ENCODE measurements around the gene INO80C. TPM values are rescaled to one million over a fixed set of nuclear protein-coding genes. Genes with fewer than 3 reads are reported as not detected.

Gene INO80C
- total and polyA plus RNA-seq, 7 donors, result 3.7 to 44.9 (median 25.5) TPM

DNA sequence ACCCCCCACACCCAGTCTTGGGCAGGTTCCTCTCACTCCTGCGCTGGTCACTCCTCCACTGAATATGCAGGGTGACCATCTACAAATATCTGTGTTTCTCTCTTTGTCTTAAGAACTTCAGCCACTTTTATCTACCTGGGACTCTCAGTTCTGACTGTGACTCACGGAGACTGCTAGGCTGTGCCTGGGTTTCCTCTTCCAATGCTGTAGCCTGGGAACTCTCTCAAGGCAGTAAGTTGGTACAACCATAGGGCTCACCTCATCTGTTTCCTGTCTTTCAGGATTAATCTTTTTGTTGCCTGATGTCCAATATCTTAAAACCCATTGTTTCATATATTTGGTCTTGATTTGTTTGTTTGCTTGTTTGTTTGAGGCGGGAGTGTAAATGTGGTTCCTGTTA lies 73.4 kb downstream of the INO80C start:
- intact Hi-C loops (cut with DNase I), result no loop called here
- no peak for DNase-seq
- no peaks in the 10 kb centered on the region for H3K4me1 ChIP-seq
- no peaks in the 10 kb centered on the region for H3K27me3 ChIP-seq
- H3K27ac ChIP-seq, result no peak overlapping the region
- TF ChIP-seq, protein P1, sequence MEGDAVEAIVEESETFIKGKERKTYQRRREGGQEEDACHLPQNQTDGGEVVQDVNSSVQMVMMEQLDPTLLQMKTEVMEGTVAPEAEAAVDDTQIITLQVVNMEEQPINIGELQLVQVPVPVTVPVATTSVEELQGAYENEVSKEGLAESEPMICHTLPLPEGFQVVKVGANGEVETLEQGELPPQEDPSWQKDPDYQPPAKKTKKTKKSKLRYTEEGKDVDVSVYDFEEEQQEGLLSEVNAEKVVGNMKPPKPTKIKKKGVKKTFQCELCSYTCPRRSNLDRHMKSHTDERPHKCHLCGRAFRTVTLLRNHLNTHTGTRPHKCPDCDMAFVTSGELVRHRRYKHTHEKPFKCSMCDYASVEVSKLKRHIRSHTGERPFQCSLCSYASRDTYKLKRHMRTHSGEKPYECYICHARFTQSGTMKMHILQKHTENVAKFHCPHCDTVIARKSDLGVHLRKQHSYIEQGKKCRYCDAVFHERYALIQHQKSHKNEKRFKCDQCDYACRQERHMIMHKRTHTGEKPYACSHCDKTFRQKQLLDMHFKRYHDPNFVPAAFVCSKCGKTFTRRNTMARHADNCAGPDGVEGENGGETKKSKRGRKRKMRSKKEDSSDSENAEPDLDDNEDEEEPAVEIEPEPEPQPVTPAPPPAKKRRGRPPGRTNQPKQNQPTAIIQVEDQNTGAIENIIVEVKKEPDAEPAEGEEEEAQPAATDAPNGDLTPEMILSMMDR (IDR thresholded peaks at IDR 0.05), result no peak
- no peak for TF ChIP-seq EP300 (IDR thresholded peaks at IDR 0.05)
- TF ChIP-seq POLR2A (IDR thresholded peaks at IDR 0.05), result no peak
- no peak for TF ChIP-seq POLR2AphosphoS5 (IDR thresholded peaks at IDR 0.05)
- no peaks in the 10 kb centered on the region for H3K36me3 ChIP-seq
- no peak overlapping the region for H3K4me3 ChIP-seq
- no peaks in the 10 kb centered on the region for H3K9me3 ChIP-seq
- 94 to 95% methylated on average over 3 of the region's 3 CpGs for WGBS, 2 donors

DNA sequence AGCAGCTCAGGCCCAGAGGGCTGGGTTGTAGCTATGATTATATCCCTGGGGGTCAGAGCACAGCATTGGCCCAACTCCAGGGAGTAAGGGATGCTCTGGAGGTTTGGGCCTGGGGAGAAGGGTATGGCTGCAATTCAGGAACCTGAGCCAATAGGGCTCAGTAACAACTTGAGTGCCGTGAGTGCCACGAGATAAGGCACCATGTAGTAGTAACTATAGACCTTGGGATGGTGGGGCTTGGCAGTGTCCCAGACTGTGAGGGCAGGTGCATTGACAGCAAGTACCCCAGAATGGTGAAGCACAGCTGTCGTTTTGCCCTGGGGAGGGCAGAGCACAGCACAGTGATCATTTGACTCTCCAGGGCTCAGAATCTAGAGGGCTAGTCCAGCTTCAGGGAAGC lies 75.5 kb downstream of the INO80C start:
- WGBS, 2 donors, result 55 to 83% methylated on average over 3 of the region's 3 CpGs
- Histone ChIP-seq H3K4me3 (no peak overlapping the region), H3K4me1 (no peaks in the 10 kb centered on the region), H3K27ac (no peak overlapping the region), H3K9me3 (peaks cover 0 to 5% (median 1%) of the 10 kb centered on the region in 4 donors), H3K27me3 (no peaks in the 10 kb centered on the region), H3K36me3 (no peaks in the 10 kb centered on the region)
- intact Hi-C loops (cut with DNase I), result no loop called here
- TF ChIP-seq POLR2AphosphoS5 (IDR thresholded peaks at IDR 0.05) (no peak), EP300 (IDR thresholded peaks at IDR 0.05) (no peak), POLR2A (IDR thresholded peaks at IDR 0.05) (no peak)
- TF ChIP-seq, protein P1 (IDR thresholded peaks at IDR 0.05), result no peak
- DNase-seq, result no peak

DNA sequence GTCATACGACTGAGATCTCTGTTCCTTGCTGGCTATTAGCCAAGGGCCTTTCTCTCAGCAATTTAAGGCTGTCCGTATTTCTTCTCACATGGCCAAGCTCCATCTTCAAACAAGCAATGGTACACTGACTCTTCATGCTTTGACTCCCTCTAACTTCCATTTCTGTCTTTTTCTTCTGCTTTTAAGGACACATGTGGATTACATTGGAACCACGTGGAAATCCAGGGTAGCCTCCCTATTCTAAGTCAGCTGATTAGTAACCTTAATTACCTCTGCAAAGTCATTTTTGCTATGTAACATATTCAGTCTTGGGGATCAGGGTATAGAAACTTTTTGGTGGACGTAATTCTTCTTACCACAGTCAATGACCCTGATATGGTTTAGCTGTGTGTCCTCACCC lies 79.2 kb downstream of the INO80C start:
- Histone ChIP-seq H3K4me1 (peaks cover 0 to 6% (median 0%) of the 10 kb centered on the region in 4 donors), H3K4me3 (no peak overlapping the region), H3K27me3 (no peaks in the 10 kb centered on the region), H3K36me3 (no peaks in the 10 kb centered on the region), H3K27ac (no peak overlapping the region), H3K9me3 (peaks cover 0 to 5% (median 2%) of the 10 kb centered on the region in 4 donors)
- TF ChIP-seq, protein P1 (IDR thresholded peaks at IDR 0.05), result no peak
- WGBS, 2 donors, result 91 to 92% methylated on average over 4 of the region's 4 CpGs
- intact Hi-C loops (cut with DNase I), result no loop called here
- no peak for DNase-seq

Small RNA genes lying within 50 kb of the gene (small RNA-seq; reads per million reads assigned to genes)
- 0 reads per million in 3 donors for gene AC007998.5

Other genes with a start within 250 kb of the INO80C start
- gene ZSCAN30, start 207.7 kb downstream of the INO80C start, total RNA-seq, result 10 to 100 TPM; 12.5 to 25.8 (median 18.6) TPM
- gene ZSCAN30, start 207.7 kb downstream of the INO80C start, polyA plus RNA-seq, result 1 to 10 TPM; 2.5 to 7.5 (median 4.2) TPM
- gene ZNF24, start 153.5 kb downstream of the INO80C start, total RNA-seq, result 10 to 100 TPM; 32.4 to 49.4 (median 42.9) TPM
- 10 to 100 TPM; 12.0 to 15.5 (median 14.6) TPM for gene ZNF24, start 153.5 kb downstream of the INO80C start, polyA plus RNA-seq
- gene ZNF396, start 120.6 kb downstream of the INO80C start, total RNA-seq, result 1 to 10 TPM; 1.9 to 3.3 (median 2.2) TPM
- gene ZNF396, start 120.6 kb downstream of the INO80C start, polyA plus RNA-seq, result 1 to 10 TPM; 1.6 to 2.5 (median 1.8) TPM
- 10 to 100 TPM; 25.8 to 33.9 (median 30.0) TPM for gene GALNT1, start 83.8 kb upstream of the INO80C start, total RNA-seq
- 10 to 100 TPM; 21.5 to 33.2 (median 22.2) TPM for gene GALNT1, start 83.8 kb upstream of the INO80C start, polyA plus RNA-seq

All from sigmoid colon (tissue), 7 donors.